ELF-1 (cell line): ENCODE data around the gene SYVN1.
A peak's percentile ranks its signal among the peaks of the same experiment; 100 is the strongest.
"Not testable (repeated sequence)": the region's sequence is repeated elsewhere in the genome, so short reads cannot be mapped to it uniquely, and the experiment has no call there.

Experiments used
- DNase-seq: peaks from one replicate; pipeline ENCODE4 v3.0.0-alpha.2; 2016; ENCODE audit warnings: low read depth, low spot score

SYVN1 gene

GRCh38 chr11:65151331-65151899 lies 17.1 kb upstream of the SYVN1 start:
- DNase-seq: no peak

- DNase-seq: no peak
Measured at GRCh38 chr11:65150509-65151299, 16.4 kb upstream of the SYVN1 start.

- DNase-seq: not testable (repeated sequence)
Measured at GRCh38 chr11:65150131-65150508, 15.8 kb upstream of the SYVN1 start.

- DNase-seq: no peak
Measured at GRCh38 chr11:65148657-65149056, 14.3 kb upstream of the SYVN1 start.

GRCh38 chr11:65147352-65148075 lies 13.2 kb upstream of the SYVN1 start:
- no peak for DNase-seq

- DNase-seq: no peak
Measured at GRCh38 chr11:65141896-65142494, 7.7 kb upstream of the SYVN1 start.

GRCh38 chr11:65136515-65137096 lies 2.3 kb upstream of the SYVN1 start:
- DNase-seq: no peak

GRCh38 chr11:65135633-65136145 lies 1.4 kb upstream of the SYVN1 start:
- DNase-seq: no peak

GRCh38 chr11:65134952-65135632 lies 773 bp upstream of the SYVN1 start:
- peak; percentile 98 for DNase-seq

- DNase-seq: no peak
Measured at GRCh38 chr11:65133724-65134123, 595 bp downstream of the SYVN1 start.

- peak; percentile 67 for DNase-seq
Measured at GRCh38 chr11:65132988-65133700, 1.2 kb downstream of the SYVN1 start.

GRCh38 chr11:65132238-65132987 lies 1.9 kb downstream of the SYVN1 start:
- DNase-seq: no peak

- DNase-seq: no peak
Measured at GRCh38 chr11:65131895-65132237, 2.5 kb downstream of the SYVN1 start.

GRCh38 chr11:65131417-65131776 lies 2.9 kb downstream of the SYVN1 start:
- DNase-seq: no peak

GRCh38 chr11:65130631-65131416 lies 3.5 kb downstream of the SYVN1 start:
- DNase-seq: no peak

- no peak for DNase-seq
Measured at GRCh38 chr11:65129649-65130441, 4.5 kb downstream of the SYVN1 start.

GRCh38 chr11:65128182-65129145 lies 5.9 kb downstream of the SYVN1 start:
- DNase-seq: no peak
